PC-3 (cell line): Measurements from ENCODE around the gene GJD3.
"Not testable (repeated sequence)": the region's sequence is repeated elsewhere in the genome, so short reads cannot be mapped to it uniquely, and the experiment has no call there.

Experiments used
- CTCF ChIP-seq: fragments of 300-600 bp; sonication (generic); conservative IDR thresholded peaks from 2 replicates; pipeline ENCODE4 v1.5.1; 2017; ENCODE audit warnings: antibody characterized with exemption, low read depth, mild to moderate bottlenecking, low read length
- EZH2 ChIP-seq: fragments of 300-600 bp; sonication (generic); IDR thresholded peaks from one replicate; pipeline ENCODE4 v1.6.1; 2017; ENCODE audit warnings: antibody characterized with exemption, mild to moderate bottlenecking, low read length; ENCODE audit not compliant: unreplicated experiment
- EZH2phosphoT487 ChIP-seq: fragments of 300-600 bp; sonication (generic); IDR thresholded peaks from 2 replicates; pipeline ENCODE4 v1.6.1; 2018; ENCODE audit warnings: mild to moderate bottlenecking, antibody characterized with exemption, low read length, borderline replicate concordance

DNA sequence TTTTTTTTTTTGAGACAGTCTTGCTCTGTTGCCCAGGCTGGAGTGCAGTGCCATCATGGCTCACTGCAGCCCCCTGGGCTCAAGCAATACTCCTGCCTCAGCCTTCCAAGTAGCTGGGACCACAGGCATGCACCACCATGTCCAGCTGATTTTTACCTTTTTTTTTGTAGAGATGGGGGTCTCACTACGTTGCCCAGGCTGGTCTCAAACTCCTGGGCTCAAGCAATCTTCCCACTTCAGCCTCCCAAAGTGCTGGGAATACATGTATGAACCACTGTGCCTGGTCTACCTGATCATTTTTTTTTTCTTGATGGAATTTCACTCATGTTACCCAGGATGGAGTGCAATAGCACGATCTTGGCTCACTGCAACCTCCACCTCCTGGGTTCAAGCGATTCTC is 22.0 kb upstream of the GJD3 start:
- not testable (repeated sequence) for TF ChIP-seq CTCF, EZH2phosphoT487, EZH2
